Skin epidermis (tissue), 12 donors: ENCODE measurements around the gene NIPBL.
"Not testable (repeated sequence)": the region's sequence is repeated elsewhere in the genome, so short reads cannot be mapped to it uniquely, and the experiment has no call there.

ENCODE experiments used
- H3K27ac ChIP-seq, 21 experiments: fragments of 200-600 bp; sonication (generic) in 11 of 21; one replicate each; pipeline ENCODE4 v1.5.0; 2020; ENCODE audit warnings: mild to moderate bottlenecking in 3 of 21, inconsistent platforms in 2 of 21, moderate library complexity in 2 of 21
- H3K4me3 ChIP-seq, 7 experiments: fragments of 200-600 bp; sonication (generic) in 2 of 7; one replicate each; pipeline ENCODE4 v1.5.0; 2020; ENCODE audit warnings: inconsistent platforms in 2 of 7, mild to moderate bottlenecking in 2 of 7, moderate library complexity in 1 of 7

NIPBL gene

DNA sequence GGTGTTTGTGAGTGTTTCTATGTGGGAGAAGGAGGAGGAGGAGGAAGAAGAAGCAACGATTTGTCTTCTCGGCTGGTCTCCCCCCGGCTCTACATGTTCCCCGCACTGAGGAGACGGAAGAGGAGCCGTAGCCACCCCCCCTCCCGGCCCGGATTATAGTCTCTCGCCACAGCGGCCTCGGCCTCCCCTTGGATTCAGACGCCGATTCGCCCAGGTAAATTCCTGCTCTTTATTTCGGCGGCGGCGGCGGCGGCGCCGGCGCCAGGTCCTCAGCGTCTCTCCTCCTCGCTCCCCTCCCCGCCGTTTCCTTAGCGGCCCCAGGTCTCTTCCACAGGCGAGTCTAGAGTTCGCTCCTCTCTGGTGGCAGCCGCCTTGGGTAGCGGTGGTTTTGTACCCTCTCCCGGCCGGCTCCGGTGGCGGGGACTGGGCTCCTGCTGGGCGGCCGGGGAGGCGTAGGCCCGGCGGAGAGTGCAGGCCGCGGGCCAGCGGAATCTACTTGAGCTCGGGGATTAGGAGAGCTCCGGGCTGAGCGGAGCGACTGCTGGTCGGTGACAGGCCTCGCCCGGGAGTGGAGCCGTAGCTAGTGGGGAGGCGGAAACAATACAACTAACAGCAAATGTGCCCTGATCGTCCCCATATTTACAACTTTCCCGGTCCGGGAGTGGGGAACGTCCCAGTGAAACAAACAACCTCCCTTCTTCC, 547 bp downstream of the NIPBL start:
- peak overlapping the region; percentile 65 to 100 (median 87) for H3K4me3 ChIP-seq
- H3K27ac ChIP-seq: peak overlapping the region; percentile 63 to 99 (median 97)

DNA sequence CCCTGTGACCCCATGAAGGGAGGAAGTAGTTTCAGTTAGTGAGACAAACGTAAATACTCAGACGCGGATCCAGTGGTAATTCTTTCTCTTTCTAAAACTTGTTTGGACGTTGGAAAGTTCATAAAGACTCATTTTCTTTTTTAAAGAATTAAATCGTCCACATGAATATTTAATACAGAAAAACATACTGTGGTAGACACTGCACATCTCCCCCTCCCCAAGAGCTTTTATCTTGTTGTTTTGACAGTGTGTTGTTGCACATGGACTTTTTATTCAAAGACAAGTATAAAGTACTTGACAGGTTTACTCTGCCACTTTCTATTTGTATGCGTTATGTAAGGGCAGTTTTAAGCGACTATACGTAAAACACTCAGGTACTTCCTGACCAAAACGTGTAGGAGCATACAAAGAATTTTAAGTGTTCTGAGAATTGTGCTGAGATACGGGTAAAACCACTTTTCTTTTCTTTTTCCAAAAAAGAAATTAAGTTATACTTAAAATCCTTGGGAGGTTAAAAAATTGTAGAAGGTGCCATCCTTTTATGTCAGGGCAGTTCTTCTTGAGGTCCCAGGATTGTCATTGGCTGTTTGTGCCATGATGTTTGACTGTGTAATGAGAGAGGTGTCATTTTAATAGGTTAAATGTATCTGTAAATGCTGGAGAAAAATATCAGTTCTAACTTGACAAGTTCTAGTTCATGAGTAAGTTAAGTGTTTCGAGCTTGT, 1.3 kb downstream of the NIPBL start:
- H3K27ac ChIP-seq: peak overlapping the region; percentile 63 to 99 (median 97)
- H3K4me3 ChIP-seq: peak overlapping the region; percentile 65 to 100 (median 87)

DNA sequence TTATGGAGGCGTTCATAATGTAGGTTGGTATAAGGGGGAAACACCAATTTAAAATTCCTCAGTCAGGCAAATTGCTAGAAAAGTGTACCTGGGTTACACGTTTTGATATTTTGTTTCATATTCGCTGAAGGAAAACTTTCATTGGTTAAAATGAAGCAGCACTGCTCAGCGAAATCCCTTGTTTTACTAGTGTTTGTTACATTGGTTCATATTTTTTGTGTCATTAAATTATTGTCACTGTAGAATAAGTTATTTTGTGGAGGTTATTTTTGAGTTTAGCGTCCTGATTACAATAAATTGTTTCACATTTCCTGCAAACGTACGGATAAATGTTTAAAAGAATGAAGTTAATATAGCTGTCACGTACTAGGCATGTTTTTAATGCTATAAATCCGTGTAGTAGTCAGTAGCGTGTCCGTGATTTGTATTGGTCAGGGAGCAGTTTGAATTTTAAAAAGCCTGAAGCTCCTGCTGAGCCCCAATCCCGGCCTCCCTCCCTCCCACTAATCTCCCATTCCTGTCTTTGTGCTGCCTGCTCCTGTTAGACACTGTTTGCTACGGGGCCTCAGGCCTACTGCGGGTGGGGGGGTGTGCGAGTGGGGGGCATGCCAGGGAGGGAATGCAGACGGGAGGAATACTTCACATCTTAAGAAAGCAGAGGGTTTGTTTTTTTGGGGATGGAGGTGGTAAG, 2.0 kb downstream of the NIPBL start:
- H3K27ac ChIP-seq: peak overlapping the region in 18 of 21 experiments; percentile 35 to 99 (median 98)

GRCh38 chr5:36879274-36880033, 2.9 kb downstream of the NIPBL start:
- Histone ChIP-seq H3K27ac (peak overlapping the region in 8 of 21 experiments; percentile 12 to 99 (median 98)), H3K4me3 (peak overlapping the region in 4 of 7 experiments; percentile 67 to 100 (median 90))

More for the DNA sequence above, 2.0 kb downstream of the NIPBL start:
- H3K4me3 ChIP-seq: peak overlapping the region; percentile 65 to 100 (median 87)

GRCh38 chr5:36880761-36881160, 4.2 kb downstream of the NIPBL start:
- Histone ChIP-seq H3K27ac (peak overlapping the region in 1 of 21 experiments; percentile 39), H3K4me3 (no peak overlapping the region)

GRCh38 chr5:36881304-36881703, 4.7 kb downstream of the NIPBL start:
- no peak overlapping the region for H3K27ac ChIP-seq
- no peak overlapping the region for H3K4me3 ChIP-seq

- Histone ChIP-seq H3K4me3 (no peak overlapping the region), H3K27ac (no peak overlapping the region)
These were observed 5.2 kb downstream of the NIPBL start for GRCh38 chr5:36881807-36882206.

- H3K27ac ChIP-seq: no peak overlapping the region
These were observed 5.7 kb downstream of the NIPBL start for GRCh38 chr5:36882250-36882649.

GRCh38 chr5:36883894-36884462, 7.4 kb downstream of the NIPBL start:
- Histone ChIP-seq H3K4me3 (no peak overlapping the region), H3K27ac (no peak overlapping the region)

More at GRCh38 chr5:36882250-36882649, 5.7 kb downstream of the NIPBL start:
- H3K4me3 ChIP-seq: no peak overlapping the region

DNA sequence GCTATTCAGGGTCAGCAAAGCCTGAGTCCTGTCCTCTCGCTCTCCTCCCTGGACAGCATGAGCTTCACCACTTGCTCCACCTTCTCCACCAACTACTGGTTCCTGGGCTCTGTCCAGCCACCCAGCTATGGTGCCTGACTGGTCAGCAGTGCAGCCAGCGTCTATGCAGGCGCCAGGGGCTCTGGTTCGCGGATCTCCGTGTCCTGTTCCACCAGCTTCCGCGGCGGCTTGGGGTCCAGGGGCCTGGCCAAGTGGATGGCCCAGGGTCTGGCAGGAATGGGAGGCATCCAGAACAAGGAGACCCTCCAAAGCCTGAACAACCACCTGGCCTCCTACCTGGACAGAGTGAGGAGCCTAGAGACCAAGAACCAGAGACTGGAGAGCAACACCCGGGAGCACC, 8.6 kb downstream of the NIPBL start:
- Histone ChIP-seq H3K4me3 (no peak overlapping the region), H3K27ac (no peak overlapping the region)

GRCh38 chr5:36885566-36886485, 9.3 kb downstream of the NIPBL start:
- no peak overlapping the region for H3K4me3 ChIP-seq
- no peak overlapping the region for H3K27ac ChIP-seq

DNA sequence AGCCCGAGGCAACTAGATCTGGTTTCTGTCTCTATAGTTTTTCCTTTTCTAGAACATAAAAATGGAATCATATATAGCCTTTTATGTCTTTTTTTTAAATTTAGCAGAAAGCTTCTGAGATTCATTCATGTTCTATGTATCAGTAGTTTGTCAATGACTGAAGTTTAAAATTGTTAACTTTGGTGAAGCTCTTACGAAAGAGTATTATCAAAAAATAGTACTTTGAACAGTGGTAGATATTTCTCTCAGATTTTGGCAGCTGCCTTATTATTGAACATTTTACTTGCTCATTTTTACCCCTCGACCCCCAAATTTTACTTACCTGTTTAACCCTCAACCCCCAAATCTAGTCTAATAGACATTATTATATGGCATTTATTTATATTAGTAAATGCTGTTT, 10.2 kb downstream of the NIPBL start:
- Histone ChIP-seq H3K4me3 (no peak overlapping the region), H3K27ac (no peak overlapping the region)

DNA sequence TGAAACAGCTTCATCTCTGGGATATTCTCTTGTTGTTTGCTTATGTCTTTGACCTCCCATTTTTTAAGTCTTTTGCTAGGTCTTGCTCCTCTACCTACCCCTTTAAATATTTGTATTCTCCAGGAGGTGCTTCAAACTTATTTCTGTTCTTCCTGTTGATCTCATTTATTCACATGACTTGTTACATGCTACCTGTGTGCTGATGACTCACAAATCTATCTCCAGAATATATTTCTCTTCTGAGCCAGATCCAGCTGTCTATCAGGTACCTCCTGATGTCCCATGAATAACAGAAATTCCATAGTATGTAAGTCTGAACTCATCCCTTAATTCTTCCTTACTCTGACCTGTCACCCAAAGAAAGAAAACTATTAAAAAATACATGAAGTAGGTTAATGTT, 11.0 kb downstream of the NIPBL start:
- H3K4me3 ChIP-seq: no peak overlapping the region
- H3K27ac ChIP-seq: no peak overlapping the region

GRCh38 chr5:36888303-36888702, 11.7 kb downstream of the NIPBL start:
- no peak overlapping the region for H3K27ac ChIP-seq
- no peak overlapping the region for H3K4me3 ChIP-seq

DNA sequence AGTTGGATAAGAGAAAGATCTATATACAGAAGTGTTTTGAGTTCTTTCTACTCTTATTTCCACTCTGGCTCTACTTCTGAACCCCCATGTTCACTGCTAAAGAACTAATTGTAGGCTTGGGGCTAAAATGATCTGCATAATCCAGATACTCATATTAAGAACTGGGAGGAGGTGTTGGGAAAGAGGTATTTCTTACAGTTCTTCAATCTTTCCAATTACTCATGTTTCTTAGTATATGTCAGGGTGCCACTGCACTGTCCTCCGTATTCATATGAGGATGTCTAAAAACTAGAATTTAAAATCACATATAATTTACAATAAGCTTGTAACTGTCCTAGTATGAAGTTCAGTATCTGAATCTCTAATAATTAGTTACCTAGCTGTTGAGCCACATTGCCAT, 12.7 kb downstream of the NIPBL start:
- no peak overlapping the region for H3K4me3 ChIP-seq
- H3K27ac ChIP-seq: no peak overlapping the region

- Histone ChIP-seq H3K4me3 (no peak overlapping the region), H3K27ac (no peak overlapping the region)
These were observed 14.7 kb downstream of the NIPBL start for GRCh38 chr5:36891266-36891665.

- H3K4me3 ChIP-seq, H3K27ac ChIP-seq: not testable (repeated sequence)
These were observed 15.7 kb downstream of the NIPBL start for GRCh38 chr5:36892085-36892830.

- Histone ChIP-seq H3K4me3 (no peak overlapping the region), H3K27ac (no peak overlapping the region)
These were observed 18.4 kb downstream of the NIPBL start for GRCh38 chr5:36894954-36895353.
